GM19193 (cell line): ENCODE data around the gene ARHGEF10L.

Experiments used
- POLR2A ChIP-seq: IDR thresholded peaks from 4 replicates; pipeline ENCODE4 v1.6.1; 2011; ENCODE audit not compliant: insufficient read depth, insufficient read length; ENCODE audit errors: extremely low read depth

Gene ARHGEF10L

DNA sequence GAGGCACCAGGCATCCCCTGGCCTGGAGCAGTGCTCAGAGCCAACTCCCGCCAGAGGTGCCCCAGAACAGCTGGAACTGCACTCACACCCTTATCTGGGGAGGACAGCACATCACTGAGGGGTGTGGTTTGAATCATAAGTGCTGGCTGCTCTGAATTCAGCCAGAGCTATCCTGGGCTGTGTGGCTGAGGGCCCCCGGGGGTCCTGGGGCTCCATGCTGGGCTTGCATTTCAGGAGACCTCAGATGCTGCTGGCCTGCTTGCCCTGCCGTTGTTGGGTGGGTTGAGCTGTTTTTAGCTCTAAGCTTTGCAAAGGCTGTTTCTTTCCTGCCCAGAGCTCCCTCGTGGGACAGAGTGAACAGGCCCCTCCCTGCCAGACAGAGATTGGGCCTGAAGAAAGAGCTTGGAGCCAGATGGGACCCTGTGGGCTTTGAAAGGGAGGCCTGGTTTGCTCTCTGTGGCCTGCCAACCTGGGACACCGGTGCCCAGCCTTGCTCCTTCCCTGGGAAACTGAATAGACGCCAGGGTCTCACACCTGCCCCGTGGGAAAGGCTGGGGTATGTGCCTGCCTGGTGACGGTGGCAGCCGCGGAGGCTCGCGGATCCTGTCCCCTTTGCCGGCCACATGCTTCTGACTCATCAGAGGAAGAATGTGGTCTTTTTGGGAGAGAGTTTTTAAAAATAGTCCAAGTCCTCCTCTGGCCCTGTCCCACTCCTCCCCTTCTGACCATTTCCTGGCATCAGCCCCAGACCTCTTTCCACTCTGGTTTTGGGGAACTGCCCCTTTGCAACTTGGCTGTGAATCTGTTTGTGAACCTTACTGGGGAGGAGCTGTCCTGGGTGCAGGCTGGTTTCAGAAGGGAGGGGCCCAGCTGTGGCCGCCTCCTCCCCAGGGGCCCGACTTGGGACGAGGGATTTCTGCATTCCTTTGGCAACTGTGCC is 30.0 kb downstream of the ARHGEF10L start:
- no peak for TF ChIP-seq POLR2A

DNA sequence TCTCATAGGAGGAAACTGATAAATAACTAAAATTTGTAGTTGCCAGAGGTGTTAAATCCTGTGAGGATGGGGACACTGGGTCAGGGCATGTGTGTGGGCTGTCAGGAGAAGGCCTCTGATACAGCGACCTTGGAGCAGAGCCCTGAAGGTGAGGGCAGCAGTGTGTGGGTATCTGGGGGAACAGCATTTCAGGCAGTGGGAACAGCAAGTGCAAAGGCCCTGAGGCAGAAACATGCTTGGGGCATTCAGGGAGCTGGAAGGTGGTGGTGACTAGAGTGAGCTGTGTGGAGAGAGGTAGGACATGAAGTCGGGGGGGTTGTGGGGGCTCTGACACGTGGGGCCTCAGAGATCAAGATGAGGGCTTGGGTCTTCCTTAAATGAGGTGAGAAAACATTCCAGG is 30.7 kb downstream of the ARHGEF10L start:
- no peak for TF ChIP-seq POLR2A

DNA sequence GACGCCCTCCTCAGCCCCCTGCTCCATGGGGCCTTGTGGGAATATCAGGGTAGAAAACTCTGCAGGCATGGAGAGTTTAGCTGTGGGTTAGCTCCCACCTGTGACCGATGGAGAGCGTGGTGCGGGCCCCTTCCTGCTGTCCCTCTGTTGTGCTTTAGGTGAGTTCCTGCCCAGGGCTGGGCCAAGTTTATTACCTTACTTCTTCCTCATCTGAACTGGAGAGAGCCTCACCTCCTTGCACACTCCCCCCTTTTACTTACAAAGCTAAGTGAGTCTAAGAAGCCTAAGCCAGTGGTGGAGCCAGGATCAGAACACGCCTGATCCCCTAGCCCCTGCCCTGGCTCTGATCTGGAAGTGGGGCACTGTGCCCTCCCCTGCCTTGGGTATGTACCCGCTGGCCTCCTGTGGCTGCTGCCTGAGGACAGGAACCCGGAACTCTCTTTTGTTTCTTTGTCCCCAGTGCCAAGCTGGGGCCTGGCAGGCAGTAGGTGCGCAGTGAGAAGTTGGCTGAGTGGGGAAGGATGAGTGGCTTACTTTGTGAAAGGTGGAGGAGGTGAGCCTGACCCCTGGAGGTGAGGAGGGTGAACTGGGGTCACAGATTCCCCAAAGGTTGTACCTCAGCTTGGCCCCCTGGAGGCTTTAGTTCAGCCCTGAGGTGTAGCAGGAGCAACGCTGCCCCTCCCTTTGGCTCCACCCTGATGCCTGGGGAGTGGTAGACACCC is 32.9 kb downstream of the ARHGEF10L start:
- TF ChIP-seq POLR2A: no peak

DNA sequence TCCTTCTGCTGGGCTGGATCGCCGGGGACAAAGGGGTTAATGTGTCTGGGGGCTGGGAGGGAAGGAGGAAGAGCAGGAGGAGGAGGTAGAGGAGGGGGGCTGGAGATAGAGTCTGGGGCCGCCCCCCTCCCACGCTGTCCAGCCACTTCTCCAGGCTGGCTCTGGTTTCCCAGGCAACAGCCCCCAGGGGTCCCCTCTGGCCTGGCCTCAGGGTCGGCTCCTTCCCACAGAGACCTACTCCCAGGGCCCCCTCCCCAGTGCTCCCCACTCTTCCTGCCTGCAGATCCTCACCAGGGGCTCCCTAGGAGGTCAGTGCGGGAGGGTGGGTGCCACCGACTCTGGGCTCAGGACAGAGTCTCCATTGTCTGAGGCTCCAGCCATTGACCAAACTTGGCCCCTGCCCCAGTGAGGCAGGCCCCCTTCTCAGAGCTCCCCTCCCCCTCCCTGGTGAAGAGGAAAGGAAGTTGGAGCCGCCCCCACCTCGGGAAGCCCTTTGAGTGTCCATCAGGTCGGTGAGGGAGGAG is 34.1 kb downstream of the ARHGEF10L start:
- no peak for TF ChIP-seq POLR2A

DNA sequence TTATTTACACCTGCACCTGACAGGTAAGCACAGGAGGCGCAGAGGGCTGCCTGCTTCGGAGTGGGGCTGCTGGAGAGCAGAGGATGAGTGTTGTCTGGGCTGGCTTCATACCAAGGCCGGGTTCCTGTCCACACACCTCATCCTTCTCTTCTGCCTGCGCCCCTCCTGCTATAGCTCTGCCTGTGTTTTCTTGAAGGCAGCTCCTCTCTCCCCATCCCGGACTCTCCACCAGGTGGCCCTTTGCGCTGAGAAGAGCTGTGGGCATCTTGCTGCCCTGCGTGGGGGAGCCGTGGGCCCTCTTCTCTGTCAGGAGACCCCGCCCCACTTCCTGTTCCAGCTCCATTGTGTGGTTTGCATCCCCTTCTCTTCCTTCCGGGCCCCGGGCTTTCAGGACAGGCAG is 35.0 kb downstream of the ARHGEF10L start:
- TF ChIP-seq POLR2A: no peak

DNA sequence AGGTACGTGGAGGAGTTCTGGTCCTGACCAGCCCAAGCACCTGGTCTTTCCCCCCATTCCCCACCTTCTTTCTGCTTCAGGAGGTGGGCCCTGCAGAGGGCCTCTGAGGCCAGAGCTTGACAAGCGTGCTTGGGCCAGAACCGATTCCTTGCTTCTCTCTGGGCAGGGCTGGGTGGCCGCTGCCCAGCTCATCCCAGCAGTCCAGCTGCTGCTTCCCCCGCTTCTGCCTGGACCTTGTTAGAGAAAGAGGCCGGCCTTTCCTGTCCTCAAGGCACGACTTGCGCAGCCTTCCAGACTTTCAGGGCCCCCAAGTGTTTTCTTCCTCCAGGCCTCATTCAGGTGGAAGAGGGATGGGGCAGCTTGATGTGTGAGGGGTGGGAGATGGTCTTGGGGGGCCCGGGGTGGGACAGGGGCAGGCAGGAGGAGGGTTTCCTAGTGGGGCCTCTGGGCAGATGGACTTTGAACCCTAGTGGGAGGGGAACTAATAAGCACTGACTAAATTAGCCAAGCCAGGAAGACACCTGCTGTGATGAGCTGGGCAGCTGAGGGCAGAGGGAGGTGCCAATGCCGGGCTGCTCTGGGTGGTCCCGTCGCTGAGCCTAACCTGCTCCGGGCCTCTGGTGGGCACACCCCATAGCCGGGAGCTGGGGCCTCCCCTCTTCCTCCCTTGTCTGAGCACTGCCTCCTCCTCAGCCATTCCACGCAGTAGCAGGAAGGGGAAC is 36.5 kb downstream of the ARHGEF10L start:
- no peak for TF ChIP-seq POLR2A

DNA sequence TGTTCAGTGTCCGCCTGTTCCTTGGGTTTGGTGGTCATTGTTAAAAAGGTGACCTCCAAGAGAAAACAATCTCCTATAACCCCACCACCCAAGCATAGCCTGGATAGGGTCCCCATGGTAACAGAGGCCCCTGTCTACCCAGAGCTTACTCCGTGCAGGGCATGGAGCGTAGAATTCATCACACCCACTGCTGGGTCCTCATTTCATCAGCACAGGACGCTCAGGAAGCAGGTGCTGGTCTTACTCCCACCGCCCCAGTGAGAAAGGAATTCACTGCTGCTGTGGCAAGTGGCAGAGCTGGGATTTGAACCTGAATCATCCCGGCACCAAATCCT is 37.0 kb downstream of the ARHGEF10L start:
- no peak for TF ChIP-seq POLR2A

DNA sequence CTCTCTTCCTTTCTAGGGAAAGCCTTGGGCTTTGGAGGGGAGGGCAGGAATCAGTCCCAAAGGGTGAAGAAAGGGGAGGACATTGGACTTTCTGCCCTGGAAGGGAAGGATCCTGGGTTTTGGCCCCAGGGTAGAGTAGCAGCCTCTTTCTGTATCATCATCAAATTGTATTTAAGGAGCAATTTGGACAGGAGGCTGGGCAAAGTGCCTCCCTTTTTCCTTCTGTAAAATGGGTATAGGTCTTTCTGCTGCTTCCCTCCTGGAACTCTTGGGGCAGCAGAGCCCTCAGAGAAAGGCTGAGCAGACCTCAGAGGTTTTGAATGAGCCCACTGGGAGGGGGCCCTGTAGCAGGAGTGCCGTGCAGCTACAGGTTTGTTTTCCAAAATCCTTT is 38.4 kb downstream of the ARHGEF10L start:
- TF ChIP-seq POLR2A: no peak

DNA sequence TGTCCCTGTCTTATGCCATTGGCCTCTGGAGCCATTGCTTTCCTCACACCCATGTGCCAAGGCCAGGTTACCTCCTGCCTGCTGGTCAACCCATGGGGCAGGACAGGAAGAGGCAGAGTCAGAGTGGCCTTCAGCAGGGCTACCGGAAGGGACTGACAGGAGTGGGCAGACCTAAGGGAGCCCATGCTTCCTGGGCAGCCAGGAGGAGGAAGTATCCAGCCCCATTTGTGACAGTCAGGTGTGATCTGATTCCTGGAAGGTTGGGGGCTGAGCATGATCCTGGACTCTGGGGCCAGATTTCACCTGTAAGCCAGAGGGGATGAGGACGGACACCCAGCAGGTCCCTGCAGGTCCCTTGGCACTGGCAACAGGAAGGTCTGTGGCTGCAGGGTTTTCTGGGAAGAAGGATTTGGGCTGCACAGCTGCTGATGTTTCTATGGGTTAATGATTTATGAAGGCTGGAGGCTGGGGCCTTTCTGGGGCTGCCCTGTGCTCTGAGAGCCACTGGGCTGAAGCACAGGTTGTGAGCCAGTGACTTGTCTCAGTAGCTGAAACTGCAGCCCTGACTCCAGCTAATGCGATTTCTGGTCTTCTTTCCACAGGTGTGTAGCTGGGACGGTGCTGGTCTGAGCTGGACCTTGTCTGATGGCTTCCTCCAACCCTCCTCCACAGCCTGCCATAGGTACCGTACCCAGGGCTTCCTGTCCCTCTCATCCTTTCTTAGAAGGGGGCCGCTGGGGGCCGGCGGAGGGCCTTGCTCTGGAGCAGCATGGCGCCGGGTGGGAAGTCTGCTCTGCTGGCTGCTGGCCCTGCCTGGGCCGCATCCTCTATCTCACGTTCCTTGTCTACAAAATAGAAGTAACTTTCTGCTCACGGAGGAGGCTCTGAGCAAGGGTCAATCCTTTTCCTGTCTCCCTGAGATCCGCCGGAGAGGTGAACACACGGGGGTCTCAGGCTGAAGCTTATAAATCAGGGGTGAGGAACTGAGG is 40.7 kb downstream of the ARHGEF10L start:
- TF ChIP-seq POLR2A: no peak

DNA sequence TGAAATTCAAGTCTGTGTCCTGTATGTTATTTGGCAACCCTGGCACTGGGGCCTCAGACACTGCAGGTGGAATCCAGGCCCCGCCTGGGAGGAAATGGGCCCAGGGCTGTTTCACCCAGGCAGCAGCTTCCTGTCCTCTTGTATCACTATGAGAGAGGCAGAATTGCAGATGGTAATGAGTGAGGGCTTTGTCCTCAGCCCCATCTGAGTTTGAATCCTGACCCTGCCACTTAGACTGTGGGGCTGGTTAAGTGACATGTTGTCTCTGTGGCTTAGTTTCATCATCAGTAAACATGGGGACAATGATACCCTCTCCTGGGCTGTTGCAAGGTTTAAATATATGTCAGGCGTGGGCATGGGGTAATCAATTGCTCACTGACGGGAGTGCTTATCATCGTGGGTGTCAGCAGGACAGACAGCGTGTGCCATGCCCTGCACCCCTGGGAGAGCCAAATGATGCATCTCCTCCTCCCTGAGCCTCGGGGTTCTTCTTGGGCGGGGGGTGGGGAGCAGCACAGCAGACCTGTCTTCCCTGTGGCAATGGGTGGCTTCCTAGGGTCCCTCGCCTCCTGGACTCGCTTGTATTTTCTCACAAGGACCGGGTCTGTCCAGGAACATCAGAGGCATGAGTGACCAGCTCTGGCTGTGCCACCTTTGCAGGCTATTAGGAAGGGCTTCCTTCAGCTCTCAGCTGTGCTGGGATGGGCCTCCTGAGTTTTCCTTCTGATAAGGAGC is 42.1 kb downstream of the ARHGEF10L start:
- no peak for TF ChIP-seq POLR2A

DNA sequence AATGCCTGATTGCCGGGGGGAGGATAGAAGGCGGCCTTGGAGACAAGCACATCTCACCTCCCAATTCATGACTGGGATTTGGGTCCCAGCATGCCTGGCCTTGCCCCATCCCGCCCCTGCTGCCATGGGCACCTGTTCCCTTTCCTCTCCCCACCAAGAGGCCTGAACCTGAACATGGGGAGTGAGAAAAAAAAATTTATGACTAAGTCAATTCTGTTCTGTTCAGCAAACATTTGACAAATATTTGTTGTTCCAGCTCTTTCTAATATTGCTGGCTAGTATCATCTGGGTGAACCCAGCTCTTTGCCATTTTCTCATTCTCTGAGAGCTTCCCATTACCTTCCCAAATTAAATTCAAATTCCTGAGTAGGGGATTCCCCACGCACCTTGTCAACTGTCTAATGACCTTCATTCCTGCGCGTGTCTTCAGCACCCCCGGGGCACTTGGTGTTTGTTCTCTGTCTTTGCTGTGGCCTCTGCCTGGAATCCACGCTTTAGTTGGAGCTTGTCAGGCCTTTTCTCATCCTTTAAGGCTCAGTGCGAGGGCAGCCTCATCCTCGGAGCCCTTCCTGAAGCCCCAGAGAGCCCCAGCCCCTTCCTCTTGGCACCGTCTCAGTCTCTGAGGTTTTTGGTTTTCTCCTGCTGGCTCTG is 42.8 kb downstream of the ARHGEF10L start:
- TF ChIP-seq POLR2A: no peak

DNA sequence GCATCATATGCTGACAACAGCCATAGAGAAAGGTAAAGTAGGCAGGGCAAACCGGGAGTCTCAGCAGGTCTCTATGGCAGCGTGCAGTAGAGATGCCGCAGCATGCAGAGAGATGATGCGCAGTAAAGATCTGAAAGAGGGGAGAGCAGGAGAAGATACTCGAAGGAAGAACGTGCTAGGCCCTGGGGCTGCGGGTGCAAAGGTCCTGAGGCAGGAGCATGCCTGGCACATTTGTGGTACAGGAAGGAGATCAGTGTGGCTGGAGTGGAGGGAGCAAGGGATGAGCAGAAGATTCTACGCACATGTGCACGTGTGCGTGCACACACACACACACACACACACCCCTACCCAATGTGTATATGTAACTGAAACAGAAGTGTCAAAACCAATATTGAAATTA is 45.0 kb downstream of the ARHGEF10L start:
- TF ChIP-seq POLR2A: no peak
